HL-60 (cell line): ENCODE measurements around the gene BANP.

Experiments used
- DNase-seq, 2 experiments: peaks; one replicate each; pipeline ENCODE4 v3.0.0-alpha.2; 2010 to 2020; ENCODE audit warnings: low read depth in 1 of 2, low spot score in 1 of 2
- H3K27ac ChIP-seq: fragments of 250-450 bp; sonication (Bioruptor Pico); replicated peaks from 2 replicates; pipeline ENCODE4 v1.5.1; 2020; ENCODE audit warnings: mild to moderate bottlenecking, moderate library complexity
- H3K27me3 ChIP-seq: fragments of 250-450 bp; sonication (Bioruptor Pico); 2 replicates; pipeline ENCODE4 v1.5.1; 2021; ENCODE audit warnings: mild to moderate bottlenecking, moderate library complexity; ENCODE audit not compliant: insufficient read depth, poor library complexity, severe bottlenecking
- H3K4me3 ChIP-seq: replicated peaks from 2 replicates; pipeline ENCODE4 v1.5.1; 2011; ENCODE audit warnings: mild to moderate bottlenecking, control low read depth, low read length; ENCODE audit not compliant: insufficient read depth
- CTCF ChIP-seq: IDR thresholded peaks from one replicate; pipeline ENCODE4 v1.5.1; 2011; ENCODE audit warnings: low read length, control low read depth, inconsistent platforms; ENCODE audit not compliant: insufficient read depth
- GABPA ChIP-seq: IDR thresholded peaks from 2 replicates; pipeline ENCODE4 v1.6.1; 2012; ENCODE audit warnings: low read depth
- POLR2AphosphoS5 ChIP-seq: IDR thresholded peaks from 2 replicates; pipeline ENCODE4 v1.6.1; 2012; ENCODE audit warnings: low read depth
- SPI1 ChIP-seq: IDR thresholded peaks from 2 replicates; pipeline ENCODE4 v1.6.1; 2012; ENCODE audit warnings: low read depth, mild to moderate bottlenecking, borderline replicate concordance
- TF ChIP-seq, protein P1 (sequence below): IDR thresholded peaks from 2 replicates; pipeline ENCODE4 v1.6.1; 2012; ENCODE audit warnings: low read depth; ENCODE audit not compliant: insufficient replicate concordance

BANP gene

DNA sequence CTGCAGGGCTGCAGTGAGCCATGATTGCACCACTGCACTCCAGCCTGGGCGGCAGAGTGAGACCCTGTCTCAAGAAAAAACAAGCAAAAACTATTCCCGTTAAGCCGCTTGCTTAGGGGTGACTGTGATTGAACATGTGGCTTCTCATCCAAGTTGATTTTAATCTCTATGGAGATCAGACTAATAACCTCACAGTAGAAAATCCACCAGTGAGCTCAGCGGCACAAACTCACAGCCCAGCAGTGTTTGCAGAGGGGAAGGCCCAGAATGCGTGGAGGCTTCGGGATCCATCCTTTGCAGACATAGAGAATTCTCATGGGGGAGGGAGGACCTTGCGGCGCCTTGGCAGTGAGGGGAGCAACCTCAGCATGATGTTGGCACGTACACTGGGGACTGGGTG, 7.4 kb downstream of the BANP start:
- TF ChIP-seq SPI1 (no peak), POLR2AphosphoS5 (no peak), CTCF (no peak), GABPA (no peak)
- TF ChIP-seq, protein P1, sequence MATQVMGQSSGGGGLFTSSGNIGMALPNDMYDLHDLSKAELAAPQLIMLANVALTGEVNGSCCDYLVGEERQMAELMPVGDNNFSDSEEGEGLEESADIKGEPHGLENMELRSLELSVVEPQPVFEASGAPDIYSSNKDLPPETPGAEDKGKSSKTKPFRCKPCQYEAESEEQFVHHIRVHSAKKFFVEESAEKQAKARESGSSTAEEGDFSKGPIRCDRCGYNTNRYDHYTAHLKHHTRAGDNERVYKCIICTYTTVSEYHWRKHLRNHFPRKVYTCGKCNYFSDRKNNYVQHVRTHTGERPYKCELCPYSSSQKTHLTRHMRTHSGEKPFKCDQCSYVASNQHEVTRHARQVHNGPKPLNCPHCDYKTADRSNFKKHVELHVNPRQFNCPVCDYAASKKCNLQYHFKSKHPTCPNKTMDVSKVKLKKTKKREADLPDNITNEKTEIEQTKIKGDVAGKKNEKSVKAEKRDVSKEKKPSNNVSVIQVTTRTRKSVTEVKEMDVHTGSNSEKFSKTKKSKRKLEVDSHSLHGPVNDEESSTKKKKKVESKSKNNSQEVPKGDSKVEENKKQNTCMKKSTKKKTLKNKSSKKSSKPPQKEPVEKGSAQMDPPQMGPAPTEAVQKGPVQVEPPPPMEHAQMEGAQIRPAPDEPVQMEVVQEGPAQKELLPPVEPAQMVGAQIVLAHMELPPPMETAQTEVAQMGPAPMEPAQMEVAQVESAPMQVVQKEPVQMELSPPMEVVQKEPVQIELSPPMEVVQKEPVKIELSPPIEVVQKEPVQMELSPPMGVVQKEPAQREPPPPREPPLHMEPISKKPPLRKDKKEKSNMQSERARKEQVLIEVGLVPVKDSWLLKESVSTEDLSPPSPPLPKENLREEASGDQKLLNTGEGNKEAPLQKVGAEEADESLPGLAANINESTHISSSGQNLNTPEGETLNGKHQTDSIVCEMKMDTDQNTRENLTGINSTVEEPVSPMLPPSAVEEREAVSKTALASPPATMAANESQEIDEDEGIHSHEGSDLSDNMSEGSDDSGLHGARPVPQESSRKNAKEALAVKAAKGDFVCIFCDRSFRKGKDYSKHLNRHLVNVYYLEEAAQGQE: no peak

GRCh38 chr16:87959391-87959990, 8.3 kb downstream of the BANP start:
- Histone ChIP-seq H3K27me3 (no peaks in the 10 kb centered on the region), H3K27ac (no peak overlapping the region), H3K4me3 (no peak overlapping the region)
- DNase-seq: no peak
- no peak for TF ChIP-seq POLR2AphosphoS5

More for the DNA sequence above, 7.4 kb downstream of the BANP start:
- DNase-seq: no peak
- Histone ChIP-seq H3K27me3 (no peaks in the 10 kb centered on the region), H3K27ac (no peak overlapping the region), H3K4me3 (no peak overlapping the region)

GRCh38 chr16:87960296-87960695, 9.1 kb downstream of the BANP start:
- no peak overlapping the region for H3K4me3 ChIP-seq
- TF ChIP-seq, protein P1: no peak
- TF ChIP-seq SPI1: no peak
- TF ChIP-seq CTCF: no peak
- no peak for TF ChIP-seq GABPA
- TF ChIP-seq POLR2AphosphoS5: no peak

DNA sequence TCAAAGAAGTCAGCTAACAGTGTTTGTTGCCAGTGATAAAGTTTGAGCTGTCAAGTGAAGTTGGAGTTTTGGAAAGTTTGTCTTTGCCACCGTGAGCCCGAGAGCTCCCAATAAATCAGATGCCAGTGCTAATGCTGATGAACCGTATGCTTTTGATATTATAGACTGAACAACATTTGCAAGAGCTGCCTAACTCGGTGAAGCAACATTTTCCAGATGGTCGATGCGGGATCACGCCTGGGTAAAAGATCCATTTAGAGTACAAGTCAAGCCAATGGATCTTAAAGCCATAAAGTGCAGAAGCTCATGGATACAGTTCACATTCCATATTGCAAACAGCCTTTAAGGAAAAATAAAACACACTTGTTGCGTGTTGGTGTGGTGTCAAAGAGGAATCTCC, 9.6 kb downstream of the BANP start:
- DNase-seq: no peak
- H3K27ac ChIP-seq: no peak overlapping the region
- no peaks in the 10 kb centered on the region for H3K27me3 ChIP-seq
- H3K4me3 ChIP-seq: no peak overlapping the region
- TF ChIP-seq SPI1 (no peak), CTCF (no peak)
- TF ChIP-seq, protein P1: no peak

More at GRCh38 chr16:87960296-87960695, 9.1 kb downstream of the BANP start:
- DNase-seq: no peak
- H3K27me3 ChIP-seq: no peaks in the 10 kb centered on the region
- no peak overlapping the region for H3K27ac ChIP-seq
